HG03103 (cell line): ENCODE data around the gene KNDC1.
"Not testable (repeated sequence)": the region's sequence is repeated elsewhere in the genome, so short reads cannot be mapped to it uniquely, and the experiment has no call there.

Experiments used
- ATAC-seq: cut with Tn5 transposase; IDR thresholded peaks from one replicate; pipeline ENCODE4 v1.9.1; 2021; ENCODE audit warnings: low read depth; ENCODE audit not compliant: unreplicated experiment

Gene KNDC1

DNA sequence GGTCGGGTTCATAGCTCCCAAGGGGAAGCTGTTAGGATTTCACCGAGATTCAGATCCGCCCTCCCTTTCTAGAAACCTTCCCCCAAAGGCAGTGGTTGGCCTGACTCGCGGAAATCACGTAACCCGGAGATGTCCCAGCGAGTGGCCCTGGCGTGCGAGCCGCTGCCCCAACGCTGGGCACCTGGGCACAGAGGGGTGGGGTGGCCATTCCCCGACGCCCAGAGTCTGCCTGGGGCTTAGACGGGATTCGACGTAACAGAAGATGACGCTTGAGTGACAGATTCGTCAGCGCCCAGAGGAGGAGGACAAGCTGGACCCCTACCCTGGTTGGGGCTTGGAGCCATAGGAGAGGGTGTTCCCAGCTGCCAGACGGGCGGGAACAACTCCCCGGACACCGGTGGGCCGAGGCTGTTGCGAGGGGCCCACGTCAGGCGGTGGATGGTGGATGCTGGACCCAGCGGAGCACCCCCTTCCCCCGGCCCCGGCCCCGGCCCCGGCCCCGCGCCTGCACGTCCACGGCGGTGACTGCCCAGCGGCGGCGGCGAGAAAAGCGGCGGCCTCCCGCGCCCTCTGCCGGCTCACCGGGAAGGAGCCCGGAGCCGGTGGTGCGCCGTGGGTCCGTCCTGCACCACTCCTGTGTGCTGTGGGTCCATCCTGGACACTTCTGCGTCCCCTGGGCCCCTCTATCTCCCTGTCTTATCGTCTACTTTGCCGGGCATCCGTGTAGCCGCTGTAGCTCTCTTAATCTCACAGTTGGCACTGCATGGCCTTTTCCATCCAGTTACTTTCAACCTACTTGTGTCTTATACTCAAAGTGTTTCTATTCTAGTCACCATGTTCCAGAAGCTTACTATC is 35.4 kb upstream of the KNDC1 start:
- no peak for ATAC-seq

DNA sequence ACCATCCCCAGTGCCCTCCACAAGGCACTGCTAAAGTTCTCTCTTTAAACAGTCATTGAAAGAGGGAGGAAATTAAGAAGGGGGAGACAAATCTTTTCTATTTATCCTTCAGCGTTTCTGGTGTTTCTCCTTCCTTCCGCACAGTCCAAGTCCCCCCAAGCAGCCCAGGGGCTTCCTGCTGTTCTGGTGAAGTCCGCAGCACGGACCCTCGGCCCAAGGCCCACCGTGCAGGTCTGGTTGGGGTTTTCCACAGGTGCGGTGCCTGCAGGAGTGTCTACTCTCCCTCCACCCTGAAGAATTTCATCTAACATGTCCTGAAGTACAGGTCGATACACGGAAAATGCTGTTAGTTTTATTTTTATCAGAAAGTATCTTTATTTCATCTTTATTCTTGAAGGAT is 34.1 kb upstream of the KNDC1 start:
- no peak for ATAC-seq

DNA sequence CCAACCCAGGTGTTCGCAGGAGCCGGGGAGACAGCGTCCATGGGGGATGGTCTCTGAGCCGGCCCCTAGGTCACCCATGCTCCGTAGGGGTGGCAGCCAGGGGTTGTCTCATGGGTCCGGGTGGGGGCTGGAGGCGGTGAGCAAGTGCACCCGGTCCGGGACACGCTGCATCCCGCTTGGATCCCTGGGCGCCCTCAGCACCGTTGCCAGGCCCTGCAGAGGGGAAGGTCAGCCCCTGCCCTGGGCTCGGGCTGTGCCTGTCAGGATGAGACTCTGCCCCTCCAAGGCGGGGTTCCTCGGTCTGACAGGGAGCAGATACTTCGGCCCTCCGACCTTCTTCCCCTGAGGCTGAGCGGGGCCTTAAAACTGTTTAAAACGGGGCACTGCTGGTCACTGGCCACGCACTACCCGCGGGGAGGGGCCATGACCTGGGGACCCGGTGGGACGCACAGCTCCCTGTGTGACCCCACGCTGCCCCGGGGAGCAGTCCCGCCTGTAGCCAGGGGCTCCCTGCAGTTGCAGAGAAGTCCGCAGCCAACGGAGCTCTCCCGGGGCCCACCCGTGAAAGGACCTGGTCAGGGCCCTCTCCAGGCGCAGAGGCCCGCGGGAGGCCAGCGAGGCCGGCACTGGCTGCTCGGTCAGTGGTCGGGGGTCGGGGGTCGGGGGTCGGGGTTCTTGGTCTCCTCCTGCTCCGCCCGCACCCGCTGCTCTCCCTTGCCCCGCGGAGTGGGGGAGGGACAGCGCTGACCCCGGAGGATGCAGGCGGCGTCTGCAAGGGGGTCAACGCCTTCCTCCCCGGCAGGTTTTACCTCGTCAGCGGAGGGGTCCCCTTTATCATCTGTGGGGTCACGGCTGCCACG is 33.4 kb upstream of the KNDC1 start:
- no peak for ATAC-seq

DNA sequence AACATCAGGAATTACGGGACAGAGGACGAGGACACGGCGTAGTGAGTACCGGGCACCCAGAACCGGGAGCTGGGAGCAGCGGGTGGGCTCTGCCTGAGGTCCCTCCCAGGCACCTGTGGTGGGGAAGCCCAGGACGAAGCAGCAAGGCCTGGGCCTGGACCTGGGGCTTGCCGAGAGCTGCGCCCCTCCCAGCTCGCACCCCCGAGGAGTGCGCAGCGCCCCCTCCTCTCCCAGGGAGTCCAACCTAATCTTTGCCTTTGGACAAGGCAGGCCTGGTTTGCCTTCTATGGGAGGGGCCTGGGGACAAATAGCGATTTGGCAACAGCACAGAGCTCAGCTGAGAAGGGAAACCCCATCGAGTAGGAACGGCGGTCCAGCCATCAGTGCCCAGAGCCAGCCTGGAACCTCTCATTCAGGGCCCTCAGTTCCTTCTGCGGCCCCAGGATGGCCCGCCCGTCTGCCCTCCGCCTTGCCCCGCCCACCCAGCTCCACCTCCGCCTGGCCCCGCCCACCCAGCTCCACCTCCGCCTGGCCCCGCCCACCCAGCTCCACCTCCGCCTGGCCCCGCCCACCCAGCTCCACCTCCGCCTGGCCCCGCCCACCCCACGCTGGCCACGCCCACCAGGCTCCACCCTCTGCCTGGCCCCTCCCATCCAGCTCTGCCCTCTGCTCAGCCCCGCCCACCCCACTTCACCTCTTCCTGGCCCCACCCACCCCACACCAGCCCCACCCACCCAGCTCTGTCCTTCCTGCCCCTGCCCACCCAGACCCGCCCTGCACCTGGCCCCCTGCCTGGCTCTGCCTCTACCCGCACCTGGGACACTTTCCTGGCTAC is 32.5 kb upstream of the KNDC1 start:
- ATAC-seq: no peak

DNA sequence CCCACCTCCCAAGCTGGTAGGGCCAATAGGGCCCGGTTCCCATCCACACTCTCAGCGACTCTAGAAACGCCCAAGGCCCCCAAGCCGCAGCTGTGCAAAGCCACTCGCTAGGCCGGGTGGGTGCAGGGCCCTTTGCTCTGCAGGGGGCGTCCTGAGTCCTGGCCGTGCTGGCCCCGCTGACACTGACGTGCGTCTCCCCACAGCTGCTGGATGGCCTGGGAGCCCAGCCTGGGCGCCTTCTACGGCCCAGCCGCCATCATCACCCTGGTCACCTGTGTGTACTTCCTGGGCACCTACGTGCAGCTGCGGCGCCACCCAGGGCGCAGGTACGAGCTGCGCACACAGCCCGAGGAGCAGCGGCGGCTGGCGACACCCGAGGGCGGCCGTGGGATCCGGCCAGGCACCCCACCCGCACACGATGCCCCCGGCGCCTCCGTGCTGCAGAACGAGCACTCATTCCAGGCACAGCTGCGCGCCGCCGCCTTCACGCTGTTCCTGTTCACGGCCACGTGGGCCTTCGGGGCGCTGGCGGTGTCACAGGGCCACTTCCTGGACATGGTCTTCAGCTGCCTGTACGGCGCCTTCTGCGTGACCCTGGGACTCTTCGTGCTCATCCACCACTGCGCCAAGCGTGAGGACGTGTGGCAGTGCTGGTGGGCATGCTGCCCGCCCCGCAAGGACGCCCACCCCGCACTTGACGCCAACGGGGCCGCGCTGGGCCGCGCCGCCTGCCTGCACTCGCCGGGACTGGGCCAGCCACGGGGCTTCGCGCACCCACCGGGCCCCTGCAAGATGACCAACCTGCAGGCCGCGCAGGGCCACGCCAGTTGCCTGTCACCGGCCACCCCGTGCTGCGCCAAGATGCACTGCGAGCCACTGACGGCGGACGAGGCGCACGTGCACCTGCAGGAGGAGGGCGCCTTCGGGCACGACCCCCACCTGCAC is 31.6 kb upstream of the KNDC1 start:
- no peak for ATAC-seq

DNA sequence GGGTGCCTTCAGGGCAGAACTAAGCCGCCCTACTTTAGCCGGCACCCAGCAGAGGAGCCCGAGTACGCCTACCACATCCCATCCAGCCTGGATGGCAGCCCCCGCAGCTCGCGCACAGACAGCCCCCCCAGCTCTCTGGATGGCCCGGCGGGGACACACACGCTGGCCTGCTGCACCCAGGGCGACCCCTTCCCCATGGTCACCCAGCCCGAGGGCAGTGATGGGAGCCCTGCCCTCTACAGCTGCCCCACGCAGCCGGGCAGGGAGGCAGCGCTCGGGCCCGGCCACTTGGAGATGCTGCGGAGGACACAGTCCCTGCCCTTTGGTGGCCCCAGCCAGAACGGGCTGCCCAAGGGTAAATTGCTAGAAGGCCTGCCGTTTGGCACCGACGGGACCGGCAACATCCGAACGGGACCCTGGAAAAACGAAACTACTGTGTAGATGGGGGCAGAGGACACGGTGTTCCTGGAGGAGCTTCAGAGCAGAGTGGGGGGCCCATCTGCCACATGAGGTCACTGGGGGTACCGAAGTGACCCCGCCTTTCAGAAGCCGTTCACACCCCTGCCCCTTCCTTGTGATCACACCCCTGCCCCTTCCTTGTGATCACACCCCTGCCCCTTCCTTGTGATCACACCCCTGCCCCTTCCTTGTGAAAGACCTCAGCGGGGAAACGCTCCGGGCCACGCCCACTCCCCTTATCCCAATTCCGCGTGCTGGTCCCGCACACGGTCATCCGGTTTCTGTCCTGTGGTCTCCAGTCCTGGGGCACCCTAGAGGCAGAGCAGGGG is 30.8 kb upstream of the KNDC1 start:
- no peak for ATAC-seq

DNA sequence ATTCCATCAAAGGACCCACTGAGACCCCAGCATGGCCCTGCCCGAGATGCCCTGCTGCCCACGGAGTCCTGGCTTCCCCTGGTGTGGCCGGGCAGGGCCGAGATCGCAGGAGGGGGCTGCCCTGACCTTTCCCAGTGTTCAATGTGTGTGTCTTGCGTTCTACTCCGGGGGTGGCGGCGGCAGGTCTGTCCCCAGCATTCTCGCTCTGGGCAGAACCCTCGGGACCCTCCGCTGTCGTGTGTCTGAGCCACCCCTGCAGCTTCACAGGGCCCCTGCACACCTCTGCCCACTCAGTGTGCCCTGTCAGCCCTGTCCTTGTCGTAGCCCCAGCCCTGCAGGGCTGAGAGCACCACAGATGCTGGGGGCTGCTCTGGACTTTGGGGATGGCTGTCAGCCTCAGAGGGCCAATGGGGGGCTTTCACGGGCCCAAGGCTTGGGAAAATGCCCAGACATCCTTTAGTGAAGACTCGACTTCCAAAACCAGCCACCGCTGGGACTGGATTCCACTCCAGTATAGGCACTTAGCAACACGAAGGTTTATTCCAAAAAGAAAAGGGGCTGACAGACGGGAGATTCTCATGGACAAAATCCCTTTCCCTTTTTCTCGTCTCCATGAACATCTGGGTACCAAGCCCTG is 30.0 kb upstream of the KNDC1 start:
- ATAC-seq: no peak

DNA sequence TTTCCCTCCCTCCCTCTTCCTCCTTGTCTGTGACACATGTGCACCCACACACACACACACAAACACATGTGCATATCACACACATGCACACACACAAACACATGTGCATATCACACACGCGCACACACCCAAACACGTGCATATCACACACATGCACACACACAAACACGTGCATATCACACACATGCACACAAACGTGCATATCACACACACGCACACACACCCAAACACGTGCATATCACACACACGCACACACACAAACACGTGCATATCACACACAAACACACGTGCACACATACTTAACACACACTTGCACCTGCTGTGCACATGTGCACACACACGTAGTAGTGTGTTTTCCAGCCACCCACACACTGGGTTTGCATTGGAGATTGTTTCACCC is 29.4 kb upstream of the KNDC1 start:
- ATAC-seq: no peak

DNA sequence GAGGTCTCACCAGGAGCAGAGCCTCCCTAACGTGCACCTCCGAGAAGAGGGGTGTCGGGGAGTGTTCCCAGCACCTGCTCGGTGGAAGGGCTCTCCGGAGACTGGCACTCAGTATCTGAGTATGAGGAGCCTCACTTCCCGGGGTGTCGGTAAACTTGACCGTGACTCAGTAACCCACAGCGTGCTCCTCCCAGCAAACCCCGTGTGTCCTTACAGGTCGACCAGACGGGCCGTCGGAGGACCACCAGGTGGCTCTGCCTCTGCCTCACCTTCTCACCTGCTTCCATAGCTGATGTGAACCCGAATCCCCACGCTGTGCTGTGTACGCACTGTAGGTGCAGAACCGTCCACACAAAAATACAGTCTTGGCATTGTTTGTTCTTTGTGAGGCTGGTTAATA is 29.0 kb upstream of the KNDC1 start:
- ATAC-seq: no peak

DNA sequence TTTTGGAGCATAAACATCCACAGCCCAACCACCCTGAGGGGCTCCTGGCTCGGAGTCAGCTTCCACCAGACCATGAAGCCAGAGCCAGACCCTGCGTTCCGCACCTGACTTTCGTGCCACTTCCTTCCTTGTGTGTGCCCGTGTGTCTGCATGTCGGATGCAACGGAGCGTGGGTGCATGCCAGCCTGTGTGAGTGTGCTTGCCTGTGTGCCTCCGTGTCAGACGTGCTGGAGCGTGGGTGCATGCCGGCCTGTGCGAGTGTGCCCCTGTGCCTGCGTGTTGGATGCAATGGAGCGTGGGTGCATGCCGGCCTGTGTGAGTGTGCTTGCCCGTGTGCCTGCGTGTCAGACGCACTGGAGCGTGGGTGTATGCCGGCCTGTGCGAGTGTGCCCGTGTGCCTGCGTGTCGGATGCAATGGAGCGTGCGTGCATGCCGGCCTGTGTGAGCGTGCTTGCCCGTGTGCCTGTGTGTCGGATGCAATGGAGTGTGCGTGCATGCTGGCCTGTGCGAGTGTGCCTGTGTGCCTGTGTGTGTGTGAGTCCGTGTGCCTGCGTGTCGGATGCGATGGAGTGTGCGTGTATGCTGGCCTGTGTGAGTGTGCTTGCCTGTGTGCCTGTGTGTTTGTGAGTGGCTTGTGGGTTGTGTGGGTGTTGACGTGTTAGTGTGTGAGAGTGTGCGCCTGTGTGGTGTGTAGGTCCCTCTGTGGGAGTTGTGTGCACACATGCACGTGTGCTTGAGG is 28.1 kb upstream of the KNDC1 start:
- ATAC-seq: no peak

DNA sequence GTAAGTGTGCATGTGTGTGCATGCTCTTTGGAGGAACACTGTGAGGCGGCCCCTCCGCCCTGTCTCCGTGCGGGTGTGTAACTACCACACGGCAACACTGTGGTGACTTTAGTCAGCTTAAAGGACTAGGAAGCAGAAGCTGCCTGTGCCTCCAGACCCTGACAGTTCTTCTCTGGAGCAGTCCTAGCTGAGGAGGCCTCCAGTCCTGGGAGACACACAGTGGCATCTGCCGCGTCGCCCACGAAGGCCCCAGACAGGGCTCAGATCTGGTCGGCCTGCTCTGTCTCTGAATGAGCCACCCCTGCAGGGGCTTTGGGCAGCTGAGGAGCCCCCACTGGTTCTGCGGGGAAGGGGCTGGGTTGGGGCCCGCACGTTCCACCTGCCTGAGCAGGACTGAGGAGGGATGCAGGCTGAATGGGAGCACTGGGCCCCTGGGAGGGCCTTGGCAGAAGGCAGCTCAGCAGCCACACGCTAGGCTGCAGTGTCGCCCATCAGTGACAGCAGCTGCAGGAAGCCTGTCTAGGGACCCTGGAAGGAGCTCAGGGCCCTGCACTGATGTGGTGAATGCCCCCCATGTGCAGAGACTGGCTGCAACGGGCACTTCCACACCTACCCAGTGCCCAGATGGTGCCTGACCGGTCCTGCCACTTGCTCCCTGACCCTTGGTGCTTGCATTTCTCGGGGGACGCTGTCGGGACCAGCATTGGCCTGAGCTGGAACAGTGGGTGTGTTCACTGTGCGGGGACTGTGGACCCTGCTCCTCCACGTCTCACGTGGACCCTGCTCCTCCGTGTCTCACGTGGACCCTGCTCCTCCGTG is 27.3 kb upstream of the KNDC1 start:
- no peak for ATAC-seq

DNA sequence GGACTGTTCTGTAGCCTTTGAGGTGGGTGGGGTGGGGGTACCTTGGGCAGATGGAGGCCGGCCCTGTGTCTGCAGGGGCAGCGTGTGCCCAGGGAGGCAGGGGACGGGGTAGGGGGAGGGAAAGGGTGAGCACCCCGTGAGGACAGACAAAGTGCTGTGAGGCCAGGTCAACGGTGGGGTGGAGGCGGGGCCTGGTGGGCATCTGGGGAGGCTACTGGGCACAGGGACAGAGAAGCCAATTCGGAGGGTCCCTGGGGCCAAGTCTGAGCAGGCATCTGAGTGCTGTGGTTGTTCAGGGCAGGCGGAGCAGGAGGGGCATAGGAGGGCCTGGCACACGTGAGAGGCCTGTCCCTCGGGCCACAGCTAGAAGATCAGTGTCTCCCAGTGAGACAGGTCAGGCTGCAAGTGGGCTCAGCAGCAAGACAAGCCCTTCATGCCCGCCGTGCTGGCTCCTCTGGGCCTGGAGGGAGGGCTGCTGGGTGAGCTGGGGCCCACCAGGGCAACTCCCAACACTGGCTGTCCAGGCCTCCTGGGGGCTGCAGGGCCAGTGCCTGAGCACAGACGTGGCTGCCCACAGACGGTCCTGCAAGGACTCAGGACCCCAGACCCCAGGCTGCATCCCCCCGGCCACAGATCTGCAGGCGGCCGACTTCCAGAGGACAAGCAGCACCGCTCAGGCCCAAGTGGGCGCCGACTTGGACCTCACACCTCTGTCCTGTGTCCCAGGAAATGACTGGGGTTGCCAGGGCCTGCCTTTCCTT is 26.4 kb upstream of the KNDC1 start:
- ATAC-seq: no peak

DNA sequence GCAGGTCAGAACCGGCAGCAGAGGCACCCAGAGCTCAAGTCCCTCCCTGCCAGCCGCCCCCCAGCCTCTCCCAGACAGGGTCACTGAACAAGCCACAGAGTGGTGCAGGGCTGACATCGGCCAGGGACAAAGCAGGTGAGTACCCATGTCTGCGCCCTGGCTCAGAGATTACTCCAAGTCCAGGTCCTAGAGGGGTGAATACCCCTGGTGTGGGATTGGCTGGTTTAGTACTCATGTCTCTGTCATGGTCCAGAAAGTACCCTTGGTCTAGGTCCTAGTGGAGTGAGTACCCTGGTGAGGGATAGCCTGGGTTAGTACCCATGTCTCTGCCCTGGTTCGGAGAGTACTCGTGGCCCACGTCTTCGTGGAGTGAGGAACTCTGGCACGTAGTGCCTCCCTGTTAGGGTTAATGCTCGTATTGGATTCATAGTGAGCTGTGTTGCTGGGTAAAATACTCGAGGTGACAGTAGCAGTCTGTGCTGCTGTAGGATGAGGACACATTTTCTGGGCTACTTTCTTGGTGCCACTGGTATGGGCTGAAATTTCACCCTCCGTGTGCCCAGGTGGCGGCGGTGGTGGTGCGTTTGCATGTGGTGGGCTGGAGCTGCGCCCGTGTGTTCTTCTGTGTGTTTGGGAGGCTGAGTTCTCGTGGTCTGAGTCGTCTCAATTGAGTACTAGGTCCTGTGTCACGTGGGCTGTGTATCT is 25.5 kb upstream of the KNDC1 start:
- ATAC-seq: no peak

DNA sequence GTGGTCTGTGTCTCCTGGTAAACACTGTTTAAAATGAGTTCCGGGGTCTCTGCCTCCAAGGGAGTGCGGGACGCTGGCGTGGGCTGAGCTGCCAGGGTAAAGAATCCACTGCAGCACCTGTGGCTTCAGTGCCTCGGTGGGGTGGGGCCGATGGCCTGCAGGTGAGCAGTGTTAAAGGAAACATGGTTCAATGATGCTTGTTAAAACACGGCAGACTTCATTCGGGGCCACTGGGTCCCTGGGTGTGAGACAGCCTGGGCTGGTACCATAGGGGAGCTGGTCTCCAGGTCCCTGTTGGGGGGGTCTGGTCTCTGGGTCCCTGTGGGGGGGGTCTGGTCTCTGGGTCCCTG is 24.9 kb upstream of the KNDC1 start:
- no peak for ATAC-seq

DNA sequence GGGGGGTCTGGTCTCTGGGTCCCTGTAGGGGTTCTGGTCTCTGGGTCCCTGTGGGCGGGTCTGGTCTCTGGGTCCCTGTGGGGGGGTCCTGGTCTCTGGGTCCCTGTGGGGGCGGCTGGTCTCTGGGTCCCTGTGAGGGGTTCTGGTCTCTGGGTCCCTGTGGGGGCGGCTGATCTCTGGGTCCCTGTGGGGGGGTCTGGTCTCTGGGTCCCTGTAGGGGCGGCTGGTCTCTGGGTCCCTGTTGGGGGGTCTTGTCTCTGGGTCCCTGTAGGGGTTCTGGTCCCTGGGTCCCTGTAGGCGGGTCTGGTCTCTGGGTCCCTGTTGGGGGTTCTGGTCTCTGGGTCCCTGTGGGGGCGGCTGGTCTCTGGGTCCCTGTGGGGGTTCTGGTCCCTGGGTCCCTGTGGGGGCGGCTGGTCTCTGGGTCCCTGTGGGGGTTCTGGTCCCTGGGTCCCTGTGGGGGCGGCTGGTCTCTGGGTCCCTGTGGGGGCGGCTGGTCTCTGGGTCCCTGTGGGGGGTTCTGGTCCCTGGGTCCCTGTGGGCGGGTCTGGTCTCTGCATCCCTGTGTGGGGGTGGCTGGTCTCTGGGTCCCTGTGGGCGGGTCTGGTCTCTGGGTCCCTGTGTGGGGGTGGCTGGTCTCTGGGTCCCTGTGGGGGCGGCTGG is 22.4 kb upstream of the KNDC1 start:
- ATAC-seq: not testable (repeated sequence)
